ENCODE data around the gene TTLL4.
"Not testable (repeated sequence)": the region's sequence is repeated elsewhere in the genome, so short reads cannot be mapped to it uniquely, and the experiment has no call there.

Gene TTLL4

DNA sequence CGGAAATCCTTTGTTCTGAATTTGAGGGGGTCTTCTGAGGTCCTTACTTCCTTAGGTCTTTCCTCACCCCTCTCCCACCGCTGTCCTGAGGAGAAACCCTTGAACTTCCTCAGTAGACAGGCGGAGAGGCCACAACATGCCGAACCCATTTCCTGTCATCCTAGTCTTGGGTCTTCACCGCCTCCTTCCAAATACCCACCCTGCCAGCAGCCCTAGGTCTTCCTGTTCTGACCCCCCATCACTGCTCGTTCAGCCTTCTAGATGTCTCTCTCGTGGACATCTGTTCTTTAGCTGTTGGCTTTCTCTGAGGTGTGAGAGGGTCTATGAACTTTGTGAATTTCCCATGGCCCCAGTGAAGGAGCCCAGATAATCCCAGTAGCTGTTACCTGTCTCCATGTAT lies 44.1 kb downstream of the TTLL4 start:
- ChIA-PET CTCF (interaction anchor here (0.6 kb wide), 1 partner anchor 44 kb away, joined by 4 read pairs; no protein-coding TSS in a partner anchor), POLR2A (ENCODE audit: low non-redundant PET) (no interaction called here)
- no peak overlapping the region for H3K27ac ChIP-seq
- no peak for TF ChIP-seq CTCF (conservative IDR thresholded peaks at IDR 0.05; ENCODE audit: low read depth)
- DNase-seq (ENCODE audit: low spot score): no peak

DNA sequence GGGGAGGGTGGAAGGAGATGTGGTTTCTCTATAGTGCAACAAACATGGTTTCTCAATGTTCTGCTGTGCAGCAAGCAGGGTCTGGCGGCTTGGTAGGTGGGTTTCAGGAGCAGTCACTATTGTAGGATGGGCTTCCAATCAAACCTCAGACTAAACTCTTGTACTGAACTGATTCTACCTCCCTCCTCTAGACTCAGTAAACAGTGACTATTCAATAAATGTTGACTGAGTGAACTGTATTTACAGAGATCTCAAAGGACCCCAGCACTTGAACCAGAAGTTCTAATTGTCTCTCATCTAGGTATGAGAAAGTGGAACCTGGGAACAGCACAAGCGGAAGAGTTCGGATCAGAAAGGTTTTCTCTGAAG lies 44.5 kb downstream of the TTLL4 start:
- TF ChIP-seq CTCF (conservative IDR thresholded peaks at IDR 0.05; ENCODE audit: low read depth): no peak
- CTCF ChIA-PET: no interaction called here
- no peak for DNase-seq (ENCODE audit: low spot score)
- POLR2A ChIA-PET (ENCODE audit: low non-redundant PET): no interaction called here
- H3K27ac ChIP-seq: no peak overlapping the region

DNA sequence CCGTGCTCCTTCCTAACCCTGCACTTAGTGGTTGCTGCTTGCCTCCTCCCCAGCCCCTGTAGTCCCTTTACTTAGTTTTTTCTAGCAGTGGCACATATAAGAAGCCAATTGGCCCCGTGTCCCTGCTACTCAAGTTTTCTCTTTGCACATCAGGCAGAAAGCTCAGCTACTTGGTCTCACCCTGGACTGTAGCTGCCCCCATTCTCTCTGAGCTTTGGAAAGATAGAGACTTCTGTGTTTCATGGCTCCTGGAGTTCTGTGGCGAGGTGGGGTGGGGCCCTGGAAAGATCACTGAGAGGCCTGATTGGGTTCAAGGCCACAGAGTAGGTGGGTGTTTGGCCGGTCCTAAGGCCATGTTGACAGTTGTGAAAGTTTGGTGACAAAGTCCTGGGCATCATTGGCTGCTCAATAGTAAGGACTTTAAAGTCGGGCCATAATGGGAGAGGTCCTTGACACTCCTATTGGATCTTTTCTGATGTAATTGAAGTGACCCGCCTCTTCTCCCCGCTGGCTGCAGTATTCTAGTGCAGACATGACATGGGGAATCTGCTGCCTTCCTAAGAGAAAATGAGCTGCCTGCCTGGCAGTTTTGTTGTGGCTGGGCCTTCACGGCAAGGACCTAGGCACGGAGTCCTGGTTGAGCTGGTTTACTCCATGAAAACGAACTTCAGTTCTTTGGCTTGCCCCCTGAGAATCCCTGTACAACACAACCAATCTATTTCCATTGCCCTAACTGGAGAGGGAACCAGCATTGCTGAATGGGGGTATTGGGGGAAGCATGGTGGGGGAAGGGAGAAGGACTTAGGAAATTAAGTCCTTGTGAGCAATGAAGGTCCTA lies 45.2 kb downstream of the TTLL4 start:
- POLR2A ChIA-PET (ENCODE audit: low non-redundant PET): no interaction called here
- TF ChIP-seq CTCF (conservative IDR thresholded peaks at IDR 0.05; ENCODE audit: low read depth): no peak
- no peak overlapping the region for H3K27ac ChIP-seq
- CTCF ChIA-PET: no interaction called here
- DNase-seq (ENCODE audit: low spot score): no peak

DNA sequence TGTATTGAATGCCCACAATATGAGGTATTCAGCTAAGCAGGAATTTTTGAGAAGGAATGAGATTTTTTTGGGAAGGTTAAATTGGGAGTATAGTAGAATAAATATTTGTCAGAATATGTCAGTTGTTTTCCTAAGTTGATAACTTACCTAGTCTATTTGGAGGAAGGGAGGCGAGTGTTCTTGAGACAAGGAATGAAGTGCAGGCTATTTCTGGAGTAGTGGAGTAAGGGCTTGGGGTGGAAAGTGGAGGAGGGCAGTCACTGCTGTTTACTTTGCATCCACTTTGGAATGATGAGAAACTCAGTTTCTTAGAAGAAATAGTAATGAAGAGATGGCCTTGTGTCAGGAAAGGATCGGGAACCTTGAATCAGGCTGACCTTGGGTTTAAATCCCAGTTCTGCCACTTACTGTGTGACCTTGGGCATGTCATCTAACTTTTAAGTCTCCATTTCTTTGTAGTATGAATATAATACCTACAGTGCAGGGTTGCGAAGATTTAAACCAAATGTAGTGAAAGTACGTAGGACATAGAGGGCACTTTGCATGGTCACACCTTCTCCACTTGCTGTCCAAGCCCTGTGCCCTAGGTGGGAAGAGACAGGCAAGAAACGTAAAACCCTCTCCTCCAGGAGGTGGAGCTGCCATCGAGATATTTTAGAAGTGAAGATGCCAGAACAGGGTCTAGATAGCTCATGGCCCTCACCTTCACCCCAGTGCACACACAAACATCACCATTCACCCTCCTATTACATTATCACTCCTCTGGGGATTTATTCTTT lies 46.2 kb downstream of the TTLL4 start:
- DNase-seq (ENCODE audit: low spot score): no peak
- no peak for TF ChIP-seq CTCF (conservative IDR thresholded peaks at IDR 0.05; ENCODE audit: low read depth)
- H3K27ac ChIP-seq: no peak overlapping the region
- ChIA-PET POLR2A (ENCODE audit: low non-redundant PET) (interaction anchor here (0.5 kb wide), 1 partner anchor 20 kb away, joined by 4 read pairs; no protein-coding TSS in a partner anchor), CTCF (no interaction called here)

DNA sequence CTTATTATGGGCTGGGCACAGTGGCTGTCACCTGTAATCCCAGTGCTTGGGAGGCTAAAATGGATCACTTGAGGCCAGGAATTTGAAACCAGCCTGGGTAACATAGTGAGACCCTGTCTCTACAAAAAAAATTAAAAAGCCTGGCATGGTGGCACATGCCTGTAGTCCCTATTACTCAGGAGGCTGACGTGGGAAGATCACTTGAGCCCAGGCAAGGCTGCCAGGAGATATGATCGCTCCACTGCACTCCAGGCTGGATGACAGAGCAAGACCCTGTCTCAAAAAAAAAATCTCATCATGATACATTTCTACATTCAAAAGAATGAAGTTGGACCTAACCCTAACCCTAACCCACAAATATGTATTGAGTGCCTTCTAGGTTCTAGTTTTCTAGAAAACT lies 51.2 kb downstream of the TTLL4 start:
- POLR2A ChIA-PET (ENCODE audit: low non-redundant PET): no interaction called here
- TF ChIP-seq CTCF (conservative IDR thresholded peaks at IDR 0.05; ENCODE audit: low read depth): no peak
- DNase-seq (ENCODE audit: low spot score): no peak
- H3K27ac ChIP-seq: no peak overlapping the region
- CTCF ChIA-PET: no interaction called here

GRCh38 chr2:218772759-218773158 lies 62.1 kb downstream of the TTLL4 start:
- CTCF ChIA-PET; POLR2A ChIA-PET (ENCODE audit: low non-redundant PET); DNase-seq (ENCODE audit: low spot score); H3K27ac ChIP-seq: not testable (repeated sequence)

DNA sequence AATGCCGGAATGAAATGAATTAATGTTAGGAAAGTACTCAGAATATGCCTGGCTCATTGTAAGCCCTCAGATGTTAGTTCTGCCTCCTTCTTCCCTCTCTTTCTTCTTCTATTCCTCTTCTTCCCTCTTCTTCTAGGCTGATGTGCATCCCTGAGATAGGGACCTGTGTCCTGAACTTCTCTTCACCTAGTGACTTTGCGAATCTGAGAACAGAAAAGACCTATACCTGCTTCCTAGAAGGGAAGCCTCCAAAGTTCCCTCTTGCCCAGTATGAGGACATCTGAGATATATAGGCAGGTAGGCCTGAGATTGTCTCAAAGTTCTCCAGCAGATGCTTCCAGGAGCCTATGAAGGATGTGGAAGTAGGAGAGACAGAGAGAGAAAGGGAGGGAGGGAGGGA lies 63.2 kb downstream of the TTLL4 start:
- DNase-seq (ENCODE audit: low spot score): no peak
- no peak for TF ChIP-seq CTCF (conservative IDR thresholded peaks at IDR 0.05; ENCODE audit: low read depth)
- no peak overlapping the region for H3K27ac ChIP-seq
- ChIA-PET POLR2A (ENCODE audit: low non-redundant PET) (no interaction called here), CTCF (no interaction called here)
